HCEC 1CT (cell line): ENCODE measurements around the gene APBB1IP.
"Not testable (repeated sequence)": the region's sequence is repeated elsewhere in the genome, so short reads cannot be mapped to it uniquely, and the experiment has no call there.

ENCODE experiments used
- DNase-seq: peaks from one replicate; pipeline ENCODE4 v3.0.0-alpha.2; 2017

The APBB1IP gene

GRCh38 chr10:26441491-26442214, 3.5 kb downstream of the APBB1IP start:
- no peak for DNase-seq

- DNase-seq: no peak
These were observed 7.4 kb downstream of the APBB1IP start for GRCh38 chr10:26445411-26446031.

GRCh38 chr10:26446258-26446657, 8.1 kb downstream of the APBB1IP start:
- no peak for DNase-seq

GRCh38 chr10:26448292-26448691, 10.2 kb downstream of the APBB1IP start:
- no peak for DNase-seq

GRCh38 chr10:26448706-26449435, 10.7 kb downstream of the APBB1IP start:
- DNase-seq: no peak

GRCh38 chr10:26449726-26450125, 11.6 kb downstream of the APBB1IP start:
- DNase-seq: no peak

- no peak for DNase-seq
These were observed 13.8 kb downstream of the APBB1IP start for GRCh38 chr10:26451903-26452302.

- no peak for DNase-seq
These were observed 15.7 kb downstream of the APBB1IP start for GRCh38 chr10:26453850-26454249.

GRCh38 chr10:26454891-26455290, 16.8 kb downstream of the APBB1IP start:
- no peak for DNase-seq

- no peak for DNase-seq
These were observed 17.6 kb downstream of the APBB1IP start for GRCh38 chr10:26455567-26456315.

GRCh38 chr10:26457088-26457487, 18.9 kb downstream of the APBB1IP start:
- DNase-seq: no peak

GRCh38 chr10:26460736-26461135, 22.6 kb downstream of the APBB1IP start:
- DNase-seq: no peak

GRCh38 chr10:26463986-26464385, 25.8 kb downstream of the APBB1IP start:
- no peak for DNase-seq

- DNase-seq: no peak
These were observed 26.6 kb downstream of the APBB1IP start for GRCh38 chr10:26464632-26465280.

GRCh38 chr10:26466531-26466930, 28.4 kb downstream of the APBB1IP start:
- not testable (repeated sequence) for DNase-seq

GRCh38 chr10:26467639-26468038, 29.5 kb downstream of the APBB1IP start:
- DNase-seq: no peak

GRCh38 chr10:26468291-26468690, 30.1 kb downstream of the APBB1IP start:
- no peak for DNase-seq

GRCh38 chr10:26468700-26469099, 30.6 kb downstream of the APBB1IP start:
- no peak for DNase-seq

- no peak for DNase-seq
These were observed 34.3 kb downstream of the APBB1IP start for GRCh38 chr10:26472492-26472778.

GRCh38 chr10:26474026-26474425, 35.9 kb downstream of the APBB1IP start:
- DNase-seq: no peak

- DNase-seq: not testable (repeated sequence)
These were observed 36.7 kb downstream of the APBB1IP start for GRCh38 chr10:26474845-26475244.

- DNase-seq: no peak
These were observed 37.2 kb downstream of the APBB1IP start for GRCh38 chr10:26475386-26475785.

GRCh38 chr10:26477501-26477900, 39.4 kb downstream of the APBB1IP start:
- no peak for DNase-seq
